Fibroblast of mammary gland (primary cell): ENCODE data around the gene PRSS27.
"Not testable (repeated sequence)": the region's sequence is repeated elsewhere in the genome, so short reads cannot be mapped to it uniquely, and the experiment has no call there.

Experiments used
- DNase-seq: peaks from one replicate; pipeline ENCODE4 v3.0.0-alpha.2; 2010; ENCODE audit warnings: low read depth
- H3K4me3 ChIP-seq: 2 replicates; pipeline ENCODE4 v1.5.1; 2011; ENCODE audit warnings: low read depth, mild to moderate bottlenecking, low read length, moderate library complexity; ENCODE audit not compliant: control insufficient read depth
- CTCF ChIP-seq: conservative IDR thresholded peaks from 2 replicates; pipeline ENCODE4 v1.5.1; 2011; ENCODE audit warnings: low read depth, low read length, inconsistent platforms; ENCODE audit not compliant: control insufficient read depth, insufficient read depth

PRSS27 gene

GRCh38 chr16:2689968-2690801 lies 29.8 kb downstream of the PRSS27 start:
- H3K4me3 ChIP-seq, result no peak overlapping the region
- TF ChIP-seq CTCF, result no peak
- DNase-seq, result no peak

- DNase-seq, H3K4me3 ChIP-seq: not testable (repeated sequence)
Observed at GRCh38 chr16:2689422-2689821, 30.6 kb downstream of the PRSS27 start.

- H3K4me3 ChIP-seq, result no peak overlapping the region
- no peak for TF ChIP-seq CTCF
- DNase-seq, result no peak
Observed at GRCh38 chr16:2687531-2688308, 32.3 kb downstream of the PRSS27 start.

GRCh38 chr16:2686912-2687507 lies 33.0 kb downstream of the PRSS27 start:
- no peak overlapping the region for H3K4me3 ChIP-seq
- no peak for TF ChIP-seq CTCF
- DNase-seq, result no peak

- DNase-seq, H3K4me3 ChIP-seq: not testable (repeated sequence)
Observed at GRCh38 chr16:2686075-2686474, 33.9 kb downstream of the PRSS27 start.

GRCh38 chr16:2683041-2683440 lies 37.0 kb downstream of the PRSS27 start:
- peak overlapping the region; percentile 92 for H3K4me3 ChIP-seq
- peak; percentile 25 for DNase-seq

GRCh38 chr16:2682209-2683021 lies 37.6 kb downstream of the PRSS27 start, which contains the start of gene KCTD5:
Gene KCTD5 (plus strand): TSS chr16:2682523. CDS start chr16:2682549, 26 bp downstream.
- no peak for TF ChIP-seq CTCF
- DNase-seq, result peak; percentile 96
- H3K4me3 ChIP-seq, result peak within 1 kb of the TSS; percentile 92

- DNase-seq, result peak; percentile 70
- H3K4me3 ChIP-seq, result not testable (repeated sequence)
Observed at GRCh38 chr16:2680360-2680759, 39.7 kb downstream of the PRSS27 start.

- DNase-seq, result not testable (repeated sequence)
Observed at GRCh38 chr16:2679902-2680301, 40.1 kb downstream of the PRSS27 start.

GRCh38 chr16:2678206-2678965 lies 41.6 kb downstream of the PRSS27 start:
- not testable (repeated sequence) for DNase-seq, H3K4me3 ChIP-seq

More at GRCh38 chr16:2679902-2680301, 40.1 kb downstream of the PRSS27 start:
- not testable (repeated sequence) for H3K4me3 ChIP-seq

- not testable (repeated sequence) for H3K4me3 ChIP-seq, DNase-seq
Observed at GRCh38 chr16:2676937-2677336, 43.1 kb downstream of the PRSS27 start.
